ENCODE results near the gene DHRS7. TPM values are rescaled to one million over a fixed set of nuclear protein-coding genes. Genes with fewer than 3 reads are reported as not detected.

Gene DHRS7
- polyA plus RNA-seq, 2 donors = 33.3 to 37.5 TPM

GRCh38 chr14:60174352-60175254 is 9.4 kb upstream of the DHRS7 start:
- H3K27ac ChIP-seq (ENCODE audit: low read depth in 2 of 2, low read length in 1 of 2) = no peak overlapping the region
- no peaks in the 10 kb centered on the region for H3K36me3 ChIP-seq (ENCODE audit: control insufficient read depth in 2 of 2, insufficient read depth in 2 of 2, low read length in 1 of 2)
- no peaks in the 10 kb centered on the region for H3K9me3 ChIP-seq (ENCODE audit: control insufficient read depth in 2 of 2, insufficient read depth in 1 of 2, low read depth in 1 of 2, low read length in 1 of 2)
- H3K4me3 ChIP-seq (ENCODE audit: low read depth in 1 of 2, low read length in 2 of 2) = no peak overlapping the region
- WGBS, 2 donors = 83 to 88% methylated on average over 11 of the region's 11 CpGs
- peaks cover 0 to 2% of the 10 kb centered on the region in 2 donors for H3K4me1 ChIP-seq (ENCODE audit: control insufficient read depth in 2 of 2, insufficient read depth in 2 of 2, low read length in 1 of 2)
- H3K27me3 ChIP-seq (ENCODE audit: control insufficient read depth in 1 of 2, insufficient read depth in 2 of 2, low read length in 2 of 2) = no peaks in the 10 kb centered on the region

DNA sequence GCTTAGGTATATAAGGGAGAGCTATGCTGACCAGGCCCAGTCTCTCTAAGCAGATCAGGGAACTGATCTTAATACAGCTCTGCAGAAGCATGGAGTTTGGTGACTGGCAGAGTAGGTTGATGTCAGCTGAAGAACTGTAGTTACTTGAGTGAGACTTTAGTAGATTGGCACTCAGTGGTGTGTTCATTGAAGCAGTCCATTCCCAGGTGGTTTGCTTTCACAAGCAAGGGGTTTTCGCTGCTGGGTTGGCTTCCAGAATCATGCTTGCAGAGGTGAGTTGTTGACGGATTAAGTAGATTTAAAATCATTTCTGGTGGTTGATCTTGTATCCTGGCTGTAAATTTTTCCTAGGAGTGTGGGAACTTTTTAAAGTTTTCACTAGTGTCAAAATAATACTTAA is 6.5 kb upstream of the DHRS7 start:
- 91 to 97% methylated on average over 2 of the region's 2 CpGs for WGBS, 2 donors

GRCh38 chr14:60170948-60171347 is 5.8 kb upstream of the DHRS7 start:
- no peaks in the 10 kb centered on the region for H3K36me3 ChIP-seq (ENCODE audit: control insufficient read depth in 2 of 2, insufficient read depth in 2 of 2, low read length in 1 of 2)
- H3K27ac ChIP-seq (ENCODE audit: low read depth in 2 of 2, low read length in 1 of 2) = no peak overlapping the region
- peaks cover 0 to 2% of the 10 kb centered on the region in 2 donors for H3K4me1 ChIP-seq (ENCODE audit: control insufficient read depth in 2 of 2, insufficient read depth in 2 of 2, low read length in 1 of 2)
- no peak overlapping the region for H3K4me3 ChIP-seq (ENCODE audit: low read depth in 1 of 2, low read length in 2 of 2)
- no peaks in the 10 kb centered on the region for H3K9me3 ChIP-seq (ENCODE audit: control insufficient read depth in 2 of 2, insufficient read depth in 1 of 2, low read depth in 1 of 2, low read length in 1 of 2)
- H3K27me3 ChIP-seq (ENCODE audit: control insufficient read depth in 1 of 2, insufficient read depth in 2 of 2, low read length in 2 of 2) = no peaks in the 10 kb centered on the region
- WGBS, 2 donors = 86 to 93% methylated on average over 4 of the region's 4 CpGs

More for the DNA sequence above, 6.5 kb upstream of the DHRS7 start:
- Histone ChIP-seq H3K36me3 (ENCODE audit: control insufficient read depth in 2 of 2, insufficient read depth in 2 of 2, low read length in 1 of 2) (no peaks in the 10 kb centered on the region), H3K27ac (ENCODE audit: low read depth in 2 of 2, low read length in 1 of 2) (no peak overlapping the region), H3K27me3 (ENCODE audit: control insufficient read depth in 1 of 2, insufficient read depth in 2 of 2, low read length in 2 of 2) (no peaks in the 10 kb centered on the region), H3K4me1 (ENCODE audit: control insufficient read depth in 2 of 2, insufficient read depth in 2 of 2, low read length in 1 of 2) (peaks cover 0 to 2% of the 10 kb centered on the region in 2 donors), H3K9me3 (ENCODE audit: control insufficient read depth in 2 of 2, insufficient read depth in 1 of 2, low read depth in 1 of 2, low read length in 1 of 2) (no peaks in the 10 kb centered on the region), H3K4me3 (ENCODE audit: low read depth in 1 of 2, low read length in 2 of 2) (no peak overlapping the region)

- Histone ChIP-seq H3K27ac (ENCODE audit: low read depth in 2 of 2, low read length in 1 of 2) (no peak overlapping the region), H3K4me1 (ENCODE audit: control insufficient read depth in 2 of 2, insufficient read depth in 2 of 2, low read length in 1 of 2) (no peaks in the 10 kb centered on the region), H3K36me3 (ENCODE audit: control insufficient read depth in 2 of 2, insufficient read depth in 2 of 2, low read length in 1 of 2) (no peaks in the 10 kb centered on the region), H3K4me3 (ENCODE audit: low read depth in 1 of 2, low read length in 2 of 2) (no peak overlapping the region), H3K9me3 (ENCODE audit: control insufficient read depth in 2 of 2, insufficient read depth in 1 of 2, low read depth in 1 of 2, low read length in 1 of 2) (no peaks in the 10 kb centered on the region), H3K27me3 (ENCODE audit: control insufficient read depth in 1 of 2, insufficient read depth in 2 of 2, low read length in 2 of 2) (no peaks in the 10 kb centered on the region)
- 90 to 93% methylated on average over 3 of the region's 3 CpGs for WGBS, 2 donors
Measured at GRCh38 chr14:60169722-60170121, 4.5 kb upstream of the DHRS7 start.

DNA sequence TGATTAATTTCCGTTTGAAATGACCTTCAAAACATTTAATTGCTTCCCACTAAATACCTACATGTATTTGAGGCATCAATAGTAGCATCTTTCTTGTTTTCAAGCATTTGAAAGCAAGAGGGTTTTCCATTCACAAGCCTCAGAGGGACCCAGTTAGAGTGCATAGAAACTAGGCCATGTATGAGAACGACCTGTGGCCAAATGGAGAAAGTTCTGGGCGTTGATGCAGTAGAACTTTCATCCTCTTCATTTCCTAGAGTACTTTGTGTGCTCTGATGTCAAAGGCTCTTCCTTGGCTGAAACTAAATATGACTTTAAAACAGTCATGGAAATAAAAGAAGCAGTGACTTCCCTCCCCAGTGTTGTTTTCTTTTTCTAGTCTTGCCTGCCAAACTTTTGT is 944 bp upstream of the DHRS7 start:
- H3K27ac ChIP-seq (ENCODE audit: low read depth in 2 of 2, low read length in 1 of 2) = no peak overlapping the region
- WGBS, 2 donors = 60 to 68% methylated on average over 3 of the region's 3 CpGs
- H3K9me3 ChIP-seq (ENCODE audit: control insufficient read depth in 2 of 2, insufficient read depth in 1 of 2, low read depth in 1 of 2, low read length in 1 of 2) = no peaks in the 10 kb centered on the region
- no peaks in the 10 kb centered on the region for H3K27me3 ChIP-seq (ENCODE audit: control insufficient read depth in 1 of 2, insufficient read depth in 2 of 2, low read length in 2 of 2)
- H3K4me3 ChIP-seq (ENCODE audit: low read depth in 1 of 2, low read length in 2 of 2) = no peak overlapping the region
- H3K4me1 ChIP-seq (ENCODE audit: control insufficient read depth in 2 of 2, insufficient read depth in 2 of 2, low read length in 1 of 2) = peaks cover 0 to 4% of the 10 kb centered on the region in 2 donors
- H3K36me3 ChIP-seq (ENCODE audit: control insufficient read depth in 2 of 2, insufficient read depth in 2 of 2, low read length in 1 of 2) = no peaks in the 10 kb centered on the region

- Histone ChIP-seq H3K9me3 (ENCODE audit: control insufficient read depth in 2 of 2, insufficient read depth in 1 of 2, low read depth in 1 of 2, low read length in 1 of 2) (no peaks in the 10 kb centered on the region), H3K27me3 (ENCODE audit: control insufficient read depth in 1 of 2, insufficient read depth in 2 of 2, low read length in 2 of 2) (no peaks in the 10 kb centered on the region), H3K36me3 (ENCODE audit: control insufficient read depth in 2 of 2, insufficient read depth in 2 of 2, low read length in 1 of 2) (no peaks in the 10 kb centered on the region), H3K27ac (ENCODE audit: low read depth in 2 of 2, low read length in 1 of 2) (peak overlapping the region; percentile 96), H3K4me1 (ENCODE audit: control insufficient read depth in 2 of 2, insufficient read depth in 2 of 2, low read length in 1 of 2) (peaks cover 0 to 4% of the 10 kb centered on the region in 2 donors), H3K4me3 (ENCODE audit: low read depth in 1 of 2, low read length in 2 of 2) (peak overlapping the region in 1 of 2 donors; percentile 77)
- WGBS, 2 donors = 3% methylated on average over 4 of the region's 4 CpGs
Measured at GRCh38 chr14:60165547-60165876, 314 bp upstream of the DHRS7 start.

GRCh38 chr14:60164404-60164711 is 840 bp downstream of the DHRS7 start:
- Histone ChIP-seq H3K27me3 (ENCODE audit: control insufficient read depth in 1 of 2, insufficient read depth in 2 of 2, low read length in 2 of 2) (no peaks in the 10 kb centered on the region), H3K4me1 (ENCODE audit: control insufficient read depth in 2 of 2, insufficient read depth in 2 of 2, low read length in 1 of 2) (peaks cover 0 to 4% of the 10 kb centered on the region in 2 donors), H3K9me3 (ENCODE audit: control insufficient read depth in 2 of 2, insufficient read depth in 1 of 2, low read depth in 1 of 2, low read length in 1 of 2) (no peaks in the 10 kb centered on the region), H3K36me3 (ENCODE audit: control insufficient read depth in 2 of 2, insufficient read depth in 2 of 2, low read length in 1 of 2) (no peaks in the 10 kb centered on the region), H3K4me3 (ENCODE audit: low read depth in 1 of 2, low read length in 2 of 2) (peak overlapping the region; percentile 77 to 99), H3K27ac (ENCODE audit: low read depth in 2 of 2, low read length in 1 of 2) (peak overlapping the region; percentile 96)
- 12% methylated on average over 5 of the region's 5 CpGs for WGBS, 2 donors

DNA sequence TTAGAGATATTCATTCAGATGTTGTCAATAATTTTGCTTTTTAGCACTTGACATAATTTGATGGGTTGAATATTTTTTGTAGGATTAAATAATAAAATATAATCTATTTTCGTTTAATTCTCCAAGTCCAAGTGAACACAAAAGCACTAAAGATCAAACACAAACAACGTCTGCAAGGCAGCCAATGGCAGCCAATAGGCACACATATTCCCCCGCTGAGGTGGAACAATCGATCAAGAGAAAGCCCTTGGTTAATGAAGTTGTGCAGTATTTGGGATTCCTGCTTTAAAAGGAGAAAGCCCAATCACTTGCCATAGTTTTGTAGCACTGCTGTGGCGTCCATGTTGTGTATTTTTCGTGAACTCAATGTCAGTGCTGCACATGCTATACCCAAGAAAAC is 1.5 kb downstream of the DHRS7 start:
- peaks cover 0 to 4% of the 10 kb centered on the region in 2 donors for H3K4me1 ChIP-seq (ENCODE audit: control insufficient read depth in 2 of 2, insufficient read depth in 2 of 2, low read length in 1 of 2)
- 65 to 69% methylated on average over 6 of the region's 6 CpGs for WGBS, 2 donors
- no peaks in the 10 kb centered on the region for H3K9me3 ChIP-seq (ENCODE audit: control insufficient read depth in 2 of 2, insufficient read depth in 1 of 2, low read depth in 1 of 2, low read length in 1 of 2)
- no peak overlapping the region for H3K27ac ChIP-seq (ENCODE audit: low read depth in 2 of 2, low read length in 1 of 2)
- no peak overlapping the region for H3K4me3 ChIP-seq (ENCODE audit: low read depth in 1 of 2, low read length in 2 of 2)
- H3K27me3 ChIP-seq (ENCODE audit: control insufficient read depth in 1 of 2, insufficient read depth in 2 of 2, low read length in 2 of 2) = no peaks in the 10 kb centered on the region
- H3K36me3 ChIP-seq (ENCODE audit: control insufficient read depth in 2 of 2, insufficient read depth in 2 of 2, low read length in 1 of 2) = no peaks in the 10 kb centered on the region

GRCh38 chr14:60161196-60162107 is 3.7 kb downstream of the DHRS7 start:
- Histone ChIP-seq H3K4me1 (ENCODE audit: control insufficient read depth in 2 of 2, insufficient read depth in 2 of 2, low read length in 1 of 2) (peaks cover 0 to 4% of the 10 kb centered on the region in 2 donors), H3K27me3 (ENCODE audit: control insufficient read depth in 1 of 2, insufficient read depth in 2 of 2, low read length in 2 of 2) (no peaks in the 10 kb centered on the region), H3K9me3 (ENCODE audit: control insufficient read depth in 2 of 2, insufficient read depth in 1 of 2, low read depth in 1 of 2, low read length in 1 of 2) (no peaks in the 10 kb centered on the region), H3K27ac (ENCODE audit: low read depth in 2 of 2, low read length in 1 of 2) (peak overlapping the region in 1 of 2 donors; percentile 55), H3K4me3 (ENCODE audit: low read depth in 1 of 2, low read length in 2 of 2) (no peak overlapping the region), H3K36me3 (ENCODE audit: control insufficient read depth in 2 of 2, insufficient read depth in 2 of 2, low read length in 1 of 2) (no peaks in the 10 kb centered on the region)
- WGBS, 2 donors = 67 to 71% methylated on average over 2 of the region's 2 CpGs

Measured in esophagus (tissue), 2 donors.